Measurements from ENCODE around the gene ASIC1. TPM values are rescaled to one million over a fixed set of nuclear protein-coding genes. Genes with fewer than 3 reads are reported as not detected.

ASIC1 gene
- total RNA-seq, 1 experiment from 2014 or later: 6.0 TPM

- POLR2A ChIA-PET (ENCODE audit: unreplicated experiment): no interaction called here
- BruUV-seq (replicated peaks): no TSS peak
- H3K9ac ChIP-seq (ENCODE audit: low read length): no peak overlapping the region
Observed at GRCh38 chr12:50078281-50078680, 20.9 kb downstream of the ASIC1 start.

GRCh38 chr12:50079771-50080170 is 22.4 kb downstream of the ASIC1 start:
- ChIA-PET CTCF (no interaction called here), POLR2A (ENCODE audit: unreplicated experiment) (no interaction called here)
- Histone ChIP-seq H3K79me2 (ENCODE audit: low read length) (peaks cover 5% of the 10 kb centered on the region; the same call in 1 of the 2 replicates), H3K4me3 (ENCODE audit: low read length) (no peak overlapping the region), H3K9me2 (replicated peaks; ENCODE audit: low read length) (no peaks in the 10 kb centered on the region), H3K36me3 (ENCODE audit: low read depth, low read length) (no peaks in the 10 kb centered on the region), H2AFZ (ENCODE audit: low read length) (no peak overlapping the region), H3K4me1 (ENCODE audit: insufficient read depth, low read length) (peaks cover 6% of the 10 kb centered on the region), H3K27ac (ENCODE audit: low read length) (no peak overlapping the region), H3K4me2 (ENCODE audit: low read length) (no peak overlapping the region), H3K27me3 (ENCODE audit: low read length) (no peaks in the 10 kb centered on the region), H4K20me1 (ENCODE audit: low read length) (no peaks in the 10 kb centered on the region), H3K9me3 (ENCODE audit: low read length) (no peaks in the 10 kb centered on the region), H3K9ac (ENCODE audit: low read length) (no peak overlapping the region), H3F3A (ENCODE audit: low read length, unreplicated experiment) (no peaks in the 10 kb centered on the region)
- no peak for ATAC-seq
- BruUV-seq (replicated peaks): no TSS peak
- no peak for DNase-seq
- intact Hi-C loops (cut with micrococcal nuclease): loop anchor here (5.0 to 10.0 kb wide), 3 partner anchors 33 to 235 kb away; partner anchors contain the start of gene COX14
- TF ChIP-seq CTCF (conservative IDR thresholded peaks at IDR 0.05; ENCODE audit: low read depth, low read length) (no peak), EZH2phosphoT487 (IDR thresholded peaks at IDR 0.05; ENCODE audit: borderline replicate concordance, low read length) (no peak), EZH2 (IDR thresholded peaks at IDR 0.05; ENCODE audit: low read length, unreplicated experiment) (no peak)

More at GRCh38 chr12:50078281-50078680, 20.9 kb downstream of the ASIC1 start:
- TF ChIP-seq EZH2 (IDR thresholded peaks at IDR 0.05; ENCODE audit: low read length, unreplicated experiment): no peak
- no peak for TF ChIP-seq EZH2phosphoT487 (IDR thresholded peaks at IDR 0.05; ENCODE audit: borderline replicate concordance, low read length)
- TF ChIP-seq CTCF (conservative IDR thresholded peaks at IDR 0.05; ENCODE audit: low read depth, low read length): no peak
- no peak overlapping the region for H3K4me2 ChIP-seq (ENCODE audit: low read length)
- H3K27me3 ChIP-seq (ENCODE audit: low read length): no peaks in the 10 kb centered on the region
- H3K4me3 ChIP-seq (ENCODE audit: low read length): no peak overlapping the region
- H3K27ac ChIP-seq (ENCODE audit: low read length): no peak overlapping the region
- no peaks in the 10 kb centered on the region for H3K9me2 ChIP-seq (replicated peaks; ENCODE audit: low read length)
- no peaks in the 10 kb centered on the region for H4K20me1 ChIP-seq (ENCODE audit: low read length)
- CTCF ChIA-PET: no interaction called here
- H3K9me3 ChIP-seq (ENCODE audit: low read length): no peaks in the 10 kb centered on the region
- intact Hi-C loops (cut with micrococcal nuclease): loop anchor here (5.0 kb wide), 2 partner anchors 34 to 49 kb away; partner anchors contain the start of gene COX14
- no peaks in the 10 kb centered on the region for H3F3A ChIP-seq (ENCODE audit: low read length, unreplicated experiment)
- H2AFZ ChIP-seq (ENCODE audit: low read length): no peak overlapping the region
- DNase-seq (no peak), ATAC-seq (no peak)
- peaks cover 6% of the 10 kb centered on the region for H3K4me1 ChIP-seq (ENCODE audit: insufficient read depth, low read length)
- no peaks in the 10 kb centered on the region for H3K36me3 ChIP-seq (ENCODE audit: low read depth, low read length)
- H3K79me2 ChIP-seq (ENCODE audit: low read length): no peaks in the 10 kb centered on the region

GRCh38 chr12:50081096-50081808 is 23.9 kb downstream of the ASIC1 start:
- H3K27ac ChIP-seq (ENCODE audit: low read length): no peak overlapping the region
- H3K36me3 ChIP-seq (ENCODE audit: low read depth, low read length): no peaks in the 10 kb centered on the region
- H2AFZ ChIP-seq (ENCODE audit: low read length): no peak overlapping the region
- H3K9me2 ChIP-seq (replicated peaks; ENCODE audit: low read length): no peaks in the 10 kb centered on the region
- TF ChIP-seq CTCF (conservative IDR thresholded peaks at IDR 0.05; ENCODE audit: low read depth, low read length) (no peak), EZH2 (IDR thresholded peaks at IDR 0.05; ENCODE audit: low read length, unreplicated experiment) (no peak), EZH2phosphoT487 (IDR thresholded peaks at IDR 0.05; ENCODE audit: borderline replicate concordance, low read length) (no peak)
- intact Hi-C loops (cut with micrococcal nuclease): loop anchor here (10.0 kb wide), 1 partner anchor 234 kb away; no protein-coding TSS in a partner anchor
- H3K27me3 ChIP-seq (ENCODE audit: low read length): no peaks in the 10 kb centered on the region
- DNase-seq: no peak
- ChIA-PET CTCF (no interaction called here), POLR2A (ENCODE audit: unreplicated experiment) (no interaction called here)
- BruUV-seq (replicated peaks): no TSS peak
- peaks cover 5% of the 10 kb centered on the region for H3K4me1 ChIP-seq (ENCODE audit: insufficient read depth, low read length)
- no peak overlapping the region for H3K4me3 ChIP-seq (ENCODE audit: low read length)
- no peak overlapping the region for H3K9ac ChIP-seq (ENCODE audit: low read length)
- peaks cover 14% of the 10 kb centered on the region for H3K79me2 ChIP-seq (ENCODE audit: low read length)
- no peak for ATAC-seq
- H3F3A ChIP-seq (ENCODE audit: low read length, unreplicated experiment): peaks cover 4% of the 10 kb centered on the region
- no peaks in the 10 kb centered on the region for H3K9me3 ChIP-seq (ENCODE audit: low read length)
- H4K20me1 ChIP-seq (ENCODE audit: low read length): no peaks in the 10 kb centered on the region
- no peak overlapping the region for H3K4me2 ChIP-seq (ENCODE audit: low read length)

Data from PC-3 (cell line).